Caki2 (cell line): Measurements from ENCODE around the gene PRDM15. TPM values are rescaled to one million over a fixed set of nuclear protein-coding genes. Genes with fewer than 3 reads are reported as not detected.

Source experiments
- DNase-seq: peaks from one replicate; pipeline ENCODE4 v3.0.0-alpha.2; 2015; ENCODE audit warnings: low read depth
- in situ Hi-C: cut with HindIII; loops from 2 replicates; pipeline ENCODE4 v1.10.0; 2016; ENCODE audit warnings: low sequenced_read_pairs, low pct_unique_long_range_greater_than_20kb, mixed read lengths
- total RNA-seq: library from RNA; depleted of rRNA; stranded (reverse); fragments of >200 nt; shearing (Covaris generic); gene quantifications from 2 replicates; pipeline ENCODE4 v1.2.3, GENCODE V29; 2014; ENCODE audit warnings: low replicate concordance

The PRDM15 gene
- total RNA-seq, 1 experiment from 2014 or later = 3.1 TPM

- no peak for DNase-seq
- in situ Hi-C loops = no loop called here
These were observed 57.9 kb downstream of the PRDM15 start for GRCh38 chr21:41821081-41821755.

DNA sequence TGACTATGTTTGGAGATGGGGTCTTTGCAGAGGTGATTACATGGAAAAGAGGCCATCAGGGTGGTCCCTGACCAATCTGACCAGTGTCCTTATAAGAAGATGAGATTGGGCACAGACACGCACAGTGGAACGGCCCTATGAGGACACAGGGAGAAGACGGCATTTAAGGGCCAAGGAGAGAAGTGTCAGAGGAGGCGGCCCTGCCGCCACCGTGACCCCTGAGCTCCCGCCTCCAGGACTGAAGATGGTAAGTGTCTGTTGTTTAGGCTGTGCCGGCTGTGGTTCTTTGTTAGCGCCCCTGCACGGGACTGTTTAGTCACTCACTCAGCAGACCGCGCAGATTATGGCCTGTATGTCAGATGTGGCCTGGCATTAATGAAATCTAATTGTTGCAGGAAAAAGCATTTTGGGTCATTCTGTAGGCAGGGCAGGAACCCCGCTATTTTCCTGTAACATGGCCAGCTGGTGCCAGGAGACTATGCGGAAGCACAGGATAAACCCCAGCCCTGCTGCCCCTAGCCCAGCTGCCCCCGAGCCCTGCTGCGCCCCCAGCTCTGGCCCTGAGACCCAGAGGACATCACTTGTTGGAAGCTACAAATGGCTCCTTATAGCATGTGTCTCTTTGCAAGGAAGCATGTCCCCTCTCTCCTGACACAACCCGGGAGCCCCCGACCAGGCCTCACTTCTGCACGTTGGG is 58.6 kb downstream of the PRDM15 start:
- DNase-seq = no peak
- in situ Hi-C loops = no loop called here

DNA sequence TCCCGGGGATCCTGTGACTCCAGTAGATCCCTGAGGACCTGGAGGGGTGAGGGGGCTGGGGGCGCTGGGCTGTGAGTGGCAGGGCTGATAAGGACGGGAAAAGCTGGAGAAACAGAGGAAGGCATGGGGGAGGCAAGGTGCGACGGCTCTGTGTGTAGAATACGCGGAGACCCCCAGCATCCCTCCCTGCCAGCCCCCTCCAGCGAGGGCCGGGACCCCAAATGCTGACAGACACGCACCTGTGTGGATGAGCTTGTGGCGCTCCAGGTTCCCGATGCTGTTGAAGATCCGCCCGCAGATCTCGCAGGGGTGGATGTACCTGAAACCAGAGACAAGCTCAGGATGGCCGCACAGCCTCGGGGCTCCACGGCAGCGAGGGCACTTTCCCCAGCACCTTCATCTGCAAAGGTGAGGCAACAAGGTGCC is 59.3 kb downstream of the PRDM15 start:
- in situ Hi-C loops = no loop called here

DNA sequence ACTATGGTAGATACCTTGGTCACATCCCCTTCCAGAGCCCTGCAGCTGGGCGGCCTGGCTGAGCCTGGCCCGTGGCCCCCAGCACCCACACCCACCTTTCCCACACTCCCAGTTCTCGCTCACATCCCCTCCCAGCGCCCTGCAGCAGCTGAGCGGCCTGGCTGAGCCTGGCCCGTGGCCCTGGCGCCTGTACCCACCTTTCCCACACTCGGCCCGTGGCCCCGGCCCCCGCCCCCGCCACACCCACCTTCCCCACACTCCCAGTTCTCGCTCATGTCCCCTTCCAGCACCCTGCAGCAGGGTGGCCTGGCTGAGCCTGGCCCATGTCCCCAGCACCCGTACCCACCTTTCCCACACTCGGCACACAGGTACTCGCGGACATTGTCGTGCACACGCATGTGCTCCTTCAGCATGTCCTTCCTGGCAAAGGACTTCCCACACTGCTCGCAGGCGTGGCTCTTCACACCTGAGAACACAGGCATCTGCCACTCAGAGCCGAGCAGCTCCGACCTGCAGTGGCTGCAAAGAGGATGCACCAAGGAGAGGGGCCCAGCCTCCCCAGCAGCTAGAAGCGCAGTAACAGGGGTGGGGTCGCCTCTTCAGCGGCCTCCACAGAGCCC is 59.8 kb downstream of the PRDM15 start:
- in situ Hi-C loops = no loop called here
- DNase-seq = no peak

More for the DNA sequence above, 59.3 kb downstream of the PRDM15 start:
- no peak for DNase-seq

GRCh38 chr21:41817877-41818855 is 61.0 kb downstream of the PRDM15 start:
- DNase-seq = no peak
- in situ Hi-C loops = no loop called here

DNA sequence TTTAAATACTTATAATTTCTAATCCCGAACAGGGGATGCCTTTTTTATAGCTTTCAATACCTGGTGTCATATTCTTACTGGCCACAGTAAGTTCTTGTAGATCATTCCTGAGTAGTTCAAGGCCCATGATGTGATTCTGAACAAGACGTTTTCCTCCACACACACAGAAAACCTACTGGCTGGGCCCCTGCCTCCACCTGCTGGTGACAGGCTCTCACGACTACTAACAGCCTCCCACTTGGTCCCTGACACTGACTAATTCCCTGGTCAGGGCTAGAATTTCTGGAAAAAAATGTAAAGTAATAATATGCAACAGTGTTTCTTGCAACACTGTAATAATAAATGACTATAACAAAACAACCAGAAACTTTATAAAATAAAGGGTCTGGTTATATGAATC is 61.9 kb downstream of the PRDM15 start:
- peak; percentile 62 for DNase-seq
- in situ Hi-C loops = no loop called here

- DNase-seq = no peak
- in situ Hi-C loops = no loop called here
These were observed 62.5 kb downstream of the PRDM15 start for GRCh38 chr21:41816583-41817165.

- no peak for DNase-seq
- in situ Hi-C loops = no loop called here
These were observed 63.2 kb downstream of the PRDM15 start for GRCh38 chr21:41815652-41816582.

- in situ Hi-C loops = no loop called here
- DNase-seq = no peak
These were observed 65.9 kb downstream of the PRDM15 start for GRCh38 chr21:41813226-41813625.

DNA sequence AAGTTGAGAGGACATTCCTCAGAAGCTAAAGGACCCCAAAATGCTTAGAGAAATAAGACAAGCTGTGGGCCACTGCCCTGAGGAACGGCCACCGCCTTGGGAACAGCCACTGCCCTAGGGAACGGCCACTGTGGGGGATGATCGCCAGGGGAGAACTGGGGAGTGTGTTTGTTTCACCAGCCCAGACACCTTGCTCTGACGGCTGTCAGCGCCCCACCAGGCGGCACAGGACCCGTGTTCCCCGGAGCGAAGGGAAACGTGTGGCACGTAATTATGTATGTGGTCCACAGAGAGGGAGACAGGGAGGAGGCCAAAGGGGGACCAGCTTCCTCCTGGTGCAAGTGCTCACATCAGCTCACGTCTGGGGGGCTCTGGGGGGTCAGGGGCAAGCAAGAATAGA is 66.5 kb downstream of the PRDM15 start:
- DNase-seq = no peak
- in situ Hi-C loops = no loop called here

- in situ Hi-C loops = no loop called here
- no peak for DNase-seq
These were observed 68.6 kb downstream of the PRDM15 start for GRCh38 chr21:41810597-41810932.

- in situ Hi-C loops = no loop called here
- no peak for DNase-seq
These were observed 69.1 kb downstream of the PRDM15 start for GRCh38 chr21:41809891-41810596.

DNA sequence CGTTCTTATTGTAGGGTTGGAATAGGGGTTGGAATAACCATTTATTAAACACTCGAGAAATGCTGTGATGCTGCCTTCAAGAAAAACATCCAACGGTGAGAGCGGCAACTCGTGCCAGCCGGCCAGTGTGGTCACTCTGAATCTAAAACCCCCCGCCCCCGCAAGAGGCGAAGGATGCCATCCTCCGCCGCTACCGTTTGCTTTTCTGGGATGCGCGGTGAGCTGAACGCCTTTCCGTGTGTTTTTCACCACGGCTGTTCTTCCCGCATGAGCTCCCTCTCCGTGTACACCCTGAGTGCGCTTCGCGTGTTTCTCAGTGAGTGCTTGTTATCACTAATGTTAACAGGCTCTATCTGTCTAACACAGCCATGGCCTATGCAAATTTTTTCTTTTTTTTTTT is 70.3 kb downstream of the PRDM15 start:
- in situ Hi-C loops = no loop called here
- no peak for DNase-seq

- DNase-seq = no peak
- in situ Hi-C loops = no loop called here
These were observed 71.0 kb downstream of the PRDM15 start for GRCh38 chr21:41808094-41808493.

DNA sequence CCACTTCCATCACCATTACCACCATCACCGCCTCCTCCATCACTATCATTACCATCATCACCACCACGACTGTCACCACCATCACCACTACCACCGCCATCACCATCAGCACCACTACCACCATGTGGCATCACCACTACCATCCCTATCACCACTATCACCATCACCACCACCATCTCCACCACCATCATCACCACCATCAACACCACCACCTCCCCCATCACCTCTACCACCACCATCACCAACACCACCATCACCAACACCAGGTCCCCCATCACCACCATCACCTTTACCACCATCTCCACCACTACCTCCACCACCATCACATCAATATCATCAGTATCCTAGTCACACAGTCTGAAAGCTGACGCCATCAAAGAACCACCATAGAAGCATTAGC is 72.4 kb downstream of the PRDM15 start:
- in situ Hi-C loops = no loop called here
- DNase-seq = no peak

GRCh38 chr21:41805643-41806042 is 73.5 kb downstream of the PRDM15 start:
- in situ Hi-C loops = no loop called here

GRCh38 chr21:41805038-41805437 is 74.1 kb downstream of the PRDM15 start:
- in situ Hi-C loops = no loop called here
- no peak for DNase-seq

More at GRCh38 chr21:41805643-41806042, 73.5 kb downstream of the PRDM15 start:
- DNase-seq = no peak
